B cell (primary cell): ENCODE results near the gene TWIST2. TPM values are rescaled to one million over a fixed set of nuclear protein-coding genes. Genes with fewer than 3 reads are reported as not detected.

Experiments used
- ATAC-seq: fragments of 200-7000 bp; cut with Tn5 transposase; one replicate; pipeline ENCODE4 v1.10.0; 2021; ENCODE audit warnings: low read depth, mild to moderate bottlenecking, moderate number of reproducible peaks, moderate library complexity
- CTCF ChIA-PET: fragments of 350-600 bp; sonication (Branson Sonifier 250); formaldehyde crosslinking; loops from one replicate; lab custom pipeline; 2021; ENCODE audit warnings: antibody characterized with exemption, inconsistent platforms; lab: Charles Lee
- POLR2A ChIA-PET: fragments of 350-600 bp; sonication (Branson Sonifier 250); formaldehyde crosslinking; loops from one replicate; lab custom pipeline; 2021; ENCODE audit warnings: antibody characterized with exemption; lab: Charles Lee
- DNase-seq: peaks from one replicate; pipeline ENCODE4 v3.0.0; 2013
- H2AFZ ChIP-seq: 2 replicates; pipeline ENCODE4 v1.6.1; 2012; ENCODE audit warnings: mild to moderate bottlenecking, low read depth, low read length; ENCODE audit not compliant: insufficient read depth, poor library complexity, severe bottlenecking
- H3K27ac ChIP-seq, 2 donors: 1 replicate in 1 of 2; 2 replicates in 1 of 2; pipeline ENCODE4 v1.5.1; 2012 to 2013; ENCODE audit warnings: low read length in 2 of 2, mild to moderate bottlenecking in 2 of 2, moderate library complexity in 1 of 2
- H3K27me3 ChIP-seq, 4 experiments: fragments of 200-600 bp in 1 of 4; sonication (generic) in 1 of 4; replicated peaks in 1 of 4; 1 replicate in 2 of 4; 2 replicates in 2 of 4; pipeline versions ENCODE4 v1.6.1 to v1.7.0; 2013 to 2016; ENCODE audit warnings: low read length in 3 of 4, mild to moderate bottlenecking in 2 of 4, mixed read lengths in 1 of 4, moderate library complexity in 1 of 4; ENCODE audit not compliant: insufficient read depth in 4 of 4, control insufficient read depth in 3 of 4; ENCODE audit errors: control extremely low read depth in 1 of 4
- H3K36me3 ChIP-seq, 2 experiments: replicated peaks in 1 of 2; 1 replicate in 1 of 2; 2 replicates in 1 of 2; pipeline versions ENCODE4 v1.6.1 to v1.7.1; 2013; ENCODE audit warnings: low read length in 1 of 2; ENCODE audit not compliant: insufficient read depth in 2 of 2, control insufficient read depth in 1 of 2; ENCODE audit errors: control extremely low read depth in 1 of 2, extremely low read depth in 1 of 2
- H3K4me1 ChIP-seq, 2 donors: fragments of 200-600 bp in 1 of 2; sonication (generic) in 1 of 2; 1 replicate in 1 of 2; 2 replicates in 1 of 2; pipeline versions ENCODE4 v1.5.1 to v1.6.1; 2013 to 2017; ENCODE audit warnings: low read length in 2 of 2; ENCODE audit not compliant: control insufficient read depth in 2 of 2, insufficient read depth in 2 of 2
- H3K4me2 ChIP-seq: replicated peaks from 2 replicates; pipeline ENCODE3; 2012; ENCODE audit warnings: mild to moderate bottlenecking, low read depth, low read length; ENCODE audit not compliant: poor library complexity, severe bottlenecking
- H3K4me3 ChIP-seq, 5 experiments: fragments of 200-600 bp in 1 of 5; sonication (generic) in 1 of 5; 1 replicate in 3 of 5; 2 replicates in 2 of 5; pipeline versions ENCODE4 v1.5.1 to v1.7.0; 2011 to 2016; ENCODE audit warnings: low read length in 4 of 5, mild to moderate bottlenecking in 4 of 5, low read depth in 2 of 5, control low read depth in 1 of 5, moderate library complexity in 1 of 5; ENCODE audit not compliant: insufficient read depth in 1 of 5; ENCODE audit errors: control extremely low read depth in 1 of 5, extremely low read depth in 1 of 5
- H3K79me2 ChIP-seq: fragments of 200-600 bp; sonication (generic); one replicate; pipeline ENCODE4 v1.6.0; 2016; ENCODE audit warnings: low read length; ENCODE audit not compliant: control insufficient read depth, insufficient read depth
- H3K9ac ChIP-seq: fragments of 200-600 bp; sonication (generic); 2 replicates; pipeline ENCODE4 v1.6.1; 2017; ENCODE audit warnings: mild to moderate bottlenecking, low read length, moderate library complexity
- H3K9me3 ChIP-seq, 3 donors: one replicate each; pipeline versions ENCODE4 v1.6.1 to v1.7.1; 2013; ENCODE audit warnings: low read length in 2 of 3; ENCODE audit not compliant: control insufficient read depth in 2 of 3, insufficient read depth in 1 of 3; ENCODE audit errors: control extremely low read depth in 1 of 3
- H4K20me1 ChIP-seq: 2 replicates; pipeline ENCODE4 v1.6.0; 2012; ENCODE audit warnings: mild to moderate bottlenecking, low read length; ENCODE audit not compliant: insufficient read depth, control insufficient read depth, poor library complexity, severe bottlenecking
- H3K27ac Mint-ChIP-seq: one replicate; pipeline ENCODE4 v1.8.0; 2021; ENCODE audit warnings: mixed read lengths
- H3K27me3 Mint-ChIP-seq: one replicate; pipeline ENCODE4 v1.8.0; 2021; ENCODE audit warnings: mixed read lengths
- H3K4me1 Mint-ChIP-seq: one replicate; pipeline ENCODE4 v1.8.0; 2021; ENCODE audit warnings: mixed read lengths
- H3K4me3 Mint-ChIP-seq: one replicate; pipeline ENCODE4 v1.8.0; 2021; ENCODE audit warnings: mixed read lengths
- H3K9me3 Mint-ChIP-seq: one replicate; pipeline ENCODE4 v1.8.0; 2022; ENCODE audit warnings: mixed read lengths; ENCODE audit not compliant: insufficient read depth
- EZH2 ChIP-seq: IDR thresholded peaks from 2 replicates; pipeline ENCODE4 v1.6.1; 2012; ENCODE audit warnings: borderline replicate concordance, low read depth, mild to moderate bottlenecking, moderate library complexity, low read length; ENCODE audit not compliant: insufficient read depth, poor library complexity, severe bottlenecking
- WGBS: methylation state at CpG from one replicate; pipeline ENCODE4 v1.1.5; 2013; ENCODE audit warnings: missing lambda C conversion rate; ENCODE audit not compliant: insufficient coverage; 5-methylcytosine and 5-hydroxymethylcytosine counted together
- intact Hi-C: fragments of 100-400 bp; cut with micrococcal nuclease; formaldehyde crosslinking; loops from one replicate; pipeline ENCODE4 v1.10.0; 2022
- polyA plus RNA-seq: library from polyadenylated mRNA; depleted of rRNA; stranded (reverse); fragments of >200 nt; gene quantifications from 2 replicates; pipeline ENCODE4 v1.2.3, GENCODE V29; 2012
- total RNA-seq, 2 donors: library from RNA; stranded (reverse); fragments of 120-200 nt in 1 of 2; gene quantifications; 1 replicate in 1 of 2; 2 replicates in 1 of 2; pipeline versions ENCODE4 v1.2.3 to v1.2.4, GENCODE V29; 2013 to 2022
- TF ChIP-seq, protein P1 (sequence below): fragments of 200-600 bp; IDR thresholded peaks from one replicate; pipeline ENCODE4 v1.8.0; 2022; ENCODE audit warnings: antibody characterized with exemption, mild to moderate bottlenecking

The TWIST2 gene
- total and polyA plus RNA-seq, 2 donors (not counting 1 experiment from before 2014, with no cell fraction given), result 0.07 TPM; not detected in 1

DNA sequence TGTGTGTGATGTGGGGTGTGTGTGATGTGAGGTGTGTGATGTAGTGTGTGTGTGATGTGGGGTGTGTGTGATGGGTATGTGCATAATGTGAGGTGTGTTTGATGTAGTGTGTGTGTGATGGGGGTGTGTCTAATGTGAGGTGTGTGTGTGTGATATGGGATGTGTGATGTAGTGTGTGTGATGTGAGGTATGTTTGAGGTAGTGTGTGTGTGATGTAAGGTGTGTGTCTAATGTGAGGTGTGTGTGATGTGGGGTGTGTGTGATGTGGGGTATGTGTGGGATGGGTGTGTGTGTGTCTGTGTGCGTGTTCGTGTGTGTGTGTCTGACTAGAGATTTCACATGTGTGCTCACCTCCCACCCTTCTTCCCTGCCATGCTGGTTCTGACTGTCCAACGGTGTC lies 56.3 kb downstream of the TWIST2 start:
- WGBS, result 100% methylated on average over 1 of the region's 3 CpGs
- ChIA-PET CTCF (no interaction called here), POLR2A (no interaction called here)
- no peaks in the 10 kb centered on the region for H4K20me1 ChIP-seq
- H3K9me3 ChIP-seq, result peaks cover 0 to 7% (median 0%) of the 10 kb centered on the region in 3 donors
- Mint-ChIP-seq H3K4me3 (no peak overlapping the region), H3K27me3 (no peaks in the 10 kb centered on the region), H3K4me1 (no peaks in the 10 kb centered on the region), H3K9me3 (no peaks in the 10 kb centered on the region), H3K27ac (no peak overlapping the region)
- H3K36me3 ChIP-seq, result no peaks in the 10 kb centered on the region
- H3K4me2 ChIP-seq, result no peak overlapping the region
- H3K79me2 ChIP-seq, result no peaks in the 10 kb centered on the region
- no peak overlapping the region for H3K4me3 ChIP-seq
- ATAC-seq (no peak), DNase-seq (no peak)
- intact Hi-C loops, result no loop called here
- H3K4me1 ChIP-seq, result no peaks in the 10 kb centered on the region
- no peaks in the 10 kb centered on the region for H3K27me3 ChIP-seq
- no peak overlapping the region for H2AFZ ChIP-seq
- H3K9ac ChIP-seq, result no peak overlapping the region
- no peak for TF ChIP-seq EZH2
- TF ChIP-seq, protein P1, sequence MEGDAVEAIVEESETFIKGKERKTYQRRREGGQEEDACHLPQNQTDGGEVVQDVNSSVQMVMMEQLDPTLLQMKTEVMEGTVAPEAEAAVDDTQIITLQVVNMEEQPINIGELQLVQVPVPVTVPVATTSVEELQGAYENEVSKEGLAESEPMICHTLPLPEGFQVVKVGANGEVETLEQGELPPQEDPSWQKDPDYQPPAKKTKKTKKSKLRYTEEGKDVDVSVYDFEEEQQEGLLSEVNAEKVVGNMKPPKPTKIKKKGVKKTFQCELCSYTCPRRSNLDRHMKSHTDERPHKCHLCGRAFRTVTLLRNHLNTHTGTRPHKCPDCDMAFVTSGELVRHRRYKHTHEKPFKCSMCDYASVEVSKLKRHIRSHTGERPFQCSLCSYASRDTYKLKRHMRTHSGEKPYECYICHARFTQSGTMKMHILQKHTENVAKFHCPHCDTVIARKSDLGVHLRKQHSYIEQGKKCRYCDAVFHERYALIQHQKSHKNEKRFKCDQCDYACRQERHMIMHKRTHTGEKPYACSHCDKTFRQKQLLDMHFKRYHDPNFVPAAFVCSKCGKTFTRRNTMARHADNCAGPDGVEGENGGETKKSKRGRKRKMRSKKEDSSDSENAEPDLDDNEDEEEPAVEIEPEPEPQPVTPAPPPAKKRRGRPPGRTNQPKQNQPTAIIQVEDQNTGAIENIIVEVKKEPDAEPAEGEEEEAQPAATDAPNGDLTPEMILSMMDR, result no peak
- no peak overlapping the region for H3K27ac ChIP-seq

DNA sequence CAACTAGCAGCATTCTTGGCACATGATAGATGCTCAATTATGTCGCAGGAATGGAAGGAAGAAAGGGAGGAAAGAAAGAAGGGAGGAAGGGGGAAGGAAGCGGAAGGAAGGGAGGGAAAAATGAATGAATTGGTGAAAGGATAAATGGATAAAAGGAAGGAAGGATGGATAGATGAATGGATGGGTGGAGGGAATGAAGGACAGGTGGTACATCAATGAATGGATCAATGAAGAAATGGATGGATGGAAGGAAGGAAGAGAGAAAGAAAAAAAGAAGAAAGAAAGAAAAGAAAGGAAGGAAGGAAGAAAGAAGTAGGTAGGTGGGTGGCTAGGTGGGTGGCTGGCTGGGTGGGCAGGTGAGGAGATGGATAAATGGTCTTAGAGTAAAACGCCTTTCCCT lies 56.8 kb downstream of the TWIST2 start:
- Mint-ChIP-seq H3K4me3 (no peak overlapping the region), H3K4me1 (no peaks in the 10 kb centered on the region), H3K27me3 (no peaks in the 10 kb centered on the region), H3K9me3 (no peaks in the 10 kb centered on the region), H3K27ac (no peak overlapping the region)
- H3K4me1 ChIP-seq, result no peaks in the 10 kb centered on the region
- no peaks in the 10 kb centered on the region for H3K36me3 ChIP-seq
- intact Hi-C loops, result no loop called here
- H3K27me3 ChIP-seq, result no peaks in the 10 kb centered on the region
- H3K4me2 ChIP-seq, result no peak overlapping the region
- no peak for DNase-seq
- CTCF ChIA-PET, result no interaction called here
- no peak for ATAC-seq
- no peak overlapping the region for H2AFZ ChIP-seq
- WGBS, result 97% methylated on average over 3 of the region's 3 CpGs
- H3K9ac ChIP-seq, result no peak overlapping the region
- POLR2A ChIA-PET, result no interaction called here
- no peaks in the 10 kb centered on the region for H3K79me2 ChIP-seq
- H3K4me3 ChIP-seq, result no peak overlapping the region
- H3K9me3 ChIP-seq, result peaks cover 0 to 7% (median 0%) of the 10 kb centered on the region in 3 donors
- H3K27ac ChIP-seq, result no peak overlapping the region
- TF ChIP-seq EZH2, result no peak
- H4K20me1 ChIP-seq, result no peaks in the 10 kb centered on the region
